GM21786 (cell line): ENCODE measurements around the gene ZNF853.
"Not testable (repeated sequence)": the region's sequence is repeated elsewhere in the genome, so short reads cannot be mapped to it uniquely, and the experiment has no call there.

ENCODE experiments used
- ATAC-seq: cut with Tn5 transposase; IDR thresholded peaks from one replicate; pipeline ENCODE4 v1.9.1; 2021; ENCODE audit not compliant: unreplicated experiment

The ZNF853 gene

GRCh38 chr7:6614953-6615722 lies at the start of gene ZNF853:
TSS of gene ZNF853 (plus strand) at chr7:6615610. CDS start at chr7:6616175, 565 bp downstream.
- no peak for ATAC-seq

GRCh38 chr7:6565655-6566054 lies 49.8 kb upstream of the ZNF853 start:
- ATAC-seq: no peak

DNA sequence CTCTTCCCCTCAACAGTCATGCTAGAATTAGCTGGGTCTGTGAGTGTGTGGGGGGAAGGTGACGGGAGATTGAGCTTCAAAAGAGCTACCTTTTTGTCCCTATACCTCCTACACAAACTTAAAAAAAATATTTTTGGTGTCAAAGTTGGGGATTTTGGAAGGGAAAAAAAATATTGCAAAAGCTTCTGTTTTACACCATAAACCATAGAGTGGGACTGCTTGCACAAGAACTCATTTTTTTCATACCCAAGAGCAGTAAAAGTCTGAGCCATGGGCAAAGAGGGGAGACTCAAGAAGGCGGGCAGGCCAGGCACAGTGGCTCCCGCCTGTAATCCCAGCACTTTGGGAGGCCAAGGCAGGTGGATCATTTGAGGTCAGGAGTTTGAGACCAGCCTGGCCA lies 47.5 kb upstream of the ZNF853 start:
- ATAC-seq: no peak

- no peak for ATAC-seq
Observed at GRCh38 chr7:6571160-6571779, 44.1 kb upstream of the ZNF853 start.

- no peak for ATAC-seq
Observed at GRCh38 chr7:6575281-6576023, 40.0 kb upstream of the ZNF853 start.

- no peak for ATAC-seq
Observed at GRCh38 chr7:6576024-6576866, 39.2 kb upstream of the ZNF853 start.

DNA sequence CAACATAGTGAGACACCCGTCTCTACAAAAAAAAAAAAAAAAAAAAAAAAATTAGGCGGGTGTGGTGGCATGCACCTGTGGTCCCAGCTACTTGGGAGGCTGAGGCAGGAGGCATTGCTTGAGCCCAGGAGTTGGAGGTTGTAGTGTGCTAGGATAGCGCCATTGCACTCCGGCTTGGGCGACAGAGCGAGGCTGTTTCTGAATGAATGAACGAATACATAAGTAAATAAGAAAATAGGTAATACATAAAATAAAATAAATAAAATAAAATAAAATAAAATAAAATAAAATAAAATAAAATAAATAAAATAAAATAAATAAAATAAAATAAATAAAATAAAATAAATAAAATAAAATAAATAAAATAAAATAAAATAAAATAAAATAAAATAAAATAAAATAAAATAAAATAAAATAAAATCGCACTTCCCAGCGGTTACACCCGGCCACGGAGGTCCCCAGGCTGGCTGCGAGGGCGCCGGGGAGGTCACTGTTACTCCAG lies 38.5 kb upstream of the ZNF853 start:
- not testable (repeated sequence) for ATAC-seq

- ATAC-seq: peak; percentile 95
Observed at GRCh38 chr7:6577369-6578113, 37.9 kb upstream of the ZNF853 start, which contains the start of gene ZDHHC4. TSS of gene ZDHHC4 (plus strand) at chr7:6577454. CDS start at chr7:6580562, 3,108 bp downstream.

DNA sequence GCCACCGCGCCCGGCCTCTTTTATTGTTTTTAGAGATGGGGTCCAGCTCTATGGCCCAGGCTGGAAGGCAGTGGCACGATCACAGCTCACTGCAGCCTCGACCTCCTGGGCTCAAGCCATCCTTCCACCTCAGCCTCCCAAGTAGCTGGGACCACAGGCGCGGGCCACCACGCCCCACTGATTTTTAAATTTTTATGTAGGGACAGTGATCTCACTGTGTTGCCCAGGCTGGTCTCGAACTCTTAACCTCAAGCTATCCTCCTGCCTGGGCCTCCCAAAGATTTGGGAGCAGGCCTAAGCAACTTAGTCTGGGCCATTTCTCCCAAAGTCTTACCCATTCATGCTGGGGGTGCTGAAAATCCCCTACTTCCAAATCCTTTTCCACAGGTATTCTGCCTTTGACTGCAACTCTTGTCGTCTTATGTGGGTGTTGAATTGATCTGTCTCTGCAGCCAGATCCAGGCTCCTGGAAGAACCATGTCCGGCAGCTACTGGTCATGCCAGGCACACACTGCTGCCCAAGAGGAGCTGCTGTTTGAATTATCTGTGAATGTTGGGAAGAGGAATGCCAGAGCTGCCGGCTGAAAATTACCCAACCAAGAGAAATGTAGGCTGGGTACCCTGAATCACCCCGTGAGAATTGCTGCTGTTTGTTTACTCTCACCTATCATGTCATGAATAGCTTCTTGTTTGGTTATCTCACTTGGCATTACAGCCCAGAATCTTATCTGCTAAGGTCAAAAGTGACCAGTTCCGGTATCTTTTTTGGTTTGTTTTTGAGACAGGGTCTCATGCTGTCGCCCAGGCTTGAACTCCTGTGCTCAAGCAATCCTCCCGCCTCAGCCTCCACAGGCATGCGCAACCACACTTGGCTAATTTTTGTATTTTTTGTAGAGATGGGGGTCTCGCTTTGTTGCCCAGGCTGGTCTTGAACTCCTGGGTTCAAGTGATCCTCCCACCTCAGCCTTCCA lies 37.0 kb upstream of the ZNF853 start:
- no peak for ATAC-seq

DNA sequence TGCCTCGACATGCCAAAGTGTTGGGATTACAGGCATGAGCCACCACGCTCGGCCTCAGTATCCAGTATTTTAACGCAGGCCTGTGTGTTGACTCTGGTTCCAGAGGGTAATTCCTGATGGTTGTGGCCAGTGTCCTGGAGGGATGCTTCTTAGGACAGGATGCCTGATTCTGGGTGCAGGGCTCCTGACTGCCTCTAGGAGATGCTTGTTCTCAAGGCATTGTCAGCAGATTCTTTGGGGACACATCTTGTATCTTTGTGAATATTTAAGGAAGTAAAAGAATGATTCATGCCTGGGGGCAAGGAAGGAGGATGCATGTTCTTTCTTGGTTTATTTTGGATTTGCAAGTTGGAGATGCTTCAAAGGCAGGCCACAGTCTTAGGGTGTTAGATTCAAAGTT lies 36.0 kb upstream of the ZNF853 start:
- no peak for ATAC-seq

DNA sequence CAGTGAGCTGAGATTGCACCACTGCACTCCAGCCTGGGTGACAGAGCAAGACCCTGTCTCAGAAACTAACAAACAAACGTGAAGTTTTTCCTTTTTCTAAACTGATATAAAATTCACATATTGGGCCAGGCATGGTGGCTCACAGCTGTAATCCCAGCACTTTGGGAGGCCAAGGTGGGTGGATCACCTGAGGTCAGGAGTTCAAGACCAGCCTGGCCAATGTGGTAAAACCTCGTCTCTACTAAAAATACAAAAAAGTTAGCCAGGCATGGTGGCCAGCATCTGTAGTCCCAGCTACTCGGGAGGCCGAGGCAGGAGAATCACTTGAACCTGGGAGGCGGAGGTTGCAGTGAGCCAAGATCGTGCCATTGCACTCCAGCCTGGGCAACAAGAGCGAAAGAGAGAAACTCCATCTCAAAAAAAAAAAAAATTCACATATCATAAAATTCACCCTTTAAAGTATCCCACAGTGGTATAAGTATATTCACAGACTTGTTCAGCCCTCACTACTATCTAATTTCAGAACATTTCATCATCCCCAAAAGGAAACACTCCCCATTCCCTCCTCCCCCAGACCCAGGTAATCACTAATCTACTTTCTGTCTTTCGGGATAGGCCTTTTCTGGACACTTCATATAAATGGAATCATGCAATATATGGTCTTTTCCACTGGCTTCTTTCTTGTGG lies 29.5 kb upstream of the ZNF853 start:
- not testable (repeated sequence) for ATAC-seq

- no peak for ATAC-seq
Observed at GRCh38 chr7:6588566-6588965, 26.8 kb upstream of the ZNF853 start.

GRCh38 chr7:6589151-6589828 lies 26.1 kb upstream of the ZNF853 start:
- no peak for ATAC-seq

DNA sequence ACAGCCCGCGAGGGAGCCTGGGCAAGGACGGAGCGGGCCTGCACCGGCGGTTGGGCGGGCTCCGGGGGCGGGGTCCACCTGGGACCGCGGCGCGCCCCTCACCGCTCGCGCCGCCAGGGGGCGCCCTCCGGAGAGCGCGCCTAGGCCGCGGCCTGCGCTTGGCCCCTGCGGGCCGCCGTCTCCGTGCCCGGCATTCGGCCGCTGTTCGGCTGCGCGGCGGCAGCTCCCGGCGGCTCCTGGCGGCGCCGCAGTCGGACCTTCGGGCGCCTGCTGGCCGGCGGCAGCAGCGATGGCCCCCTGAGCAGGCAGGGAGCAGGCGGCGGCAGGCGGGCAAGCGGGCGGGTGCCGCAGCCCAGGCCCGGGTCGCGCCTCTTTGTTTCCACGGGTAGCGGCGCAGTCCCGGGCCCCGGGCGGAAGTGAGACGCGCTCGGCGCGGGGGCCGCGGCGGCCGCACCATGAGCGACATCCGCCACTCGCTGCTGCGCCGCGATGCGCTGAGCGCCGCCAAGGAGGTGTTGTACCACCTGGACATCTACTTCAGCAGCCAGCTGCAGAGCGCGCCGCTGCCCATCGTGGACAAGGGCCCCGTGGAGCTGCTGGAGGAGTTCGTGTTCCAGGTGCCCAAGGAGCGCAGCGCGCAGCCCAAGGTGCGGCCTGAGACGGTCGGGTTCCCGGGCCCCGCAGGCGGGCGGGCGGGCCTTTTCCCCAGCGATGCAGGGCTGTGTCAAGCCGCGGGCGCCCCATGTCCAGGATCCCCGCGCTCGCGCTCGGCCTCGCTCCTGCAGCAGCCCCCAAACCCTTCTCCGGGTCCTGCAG lies 25.4 kb upstream of the ZNF853 start, which contains the start of gene INTS15:
Gene INTS15, plus strand, starts transcription at position 193 of the 816 bp plus-strand sequence. Its CDS starts 263 bp downstream, at position 456.
- peak; percentile 86 for ATAC-seq

GRCh38 chr7:6590645-6591110 lies 24.7 kb upstream of the ZNF853 start:
- ATAC-seq: peak; percentile 29

DNA sequence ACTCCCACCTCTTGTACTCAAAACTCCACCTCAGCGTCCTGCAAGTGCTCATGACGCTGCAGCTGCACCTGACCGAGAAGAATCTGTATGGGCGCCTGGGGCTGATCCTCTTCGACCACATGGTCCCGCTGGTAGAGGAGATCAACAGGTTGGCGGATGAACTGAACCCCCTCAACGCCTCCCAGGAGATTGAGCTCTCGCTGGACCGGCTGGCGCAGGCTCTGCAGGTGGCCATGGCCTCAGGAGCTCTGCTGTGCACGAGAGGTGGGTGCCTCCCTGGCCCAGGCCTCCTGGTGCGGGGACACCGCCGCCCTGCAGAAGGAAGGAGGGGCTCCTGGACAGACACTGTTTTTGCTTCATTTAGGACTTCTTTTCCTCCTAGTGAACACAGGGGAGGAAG lies 15.3 kb upstream of the ZNF853 start:
- no peak for ATAC-seq

DNA sequence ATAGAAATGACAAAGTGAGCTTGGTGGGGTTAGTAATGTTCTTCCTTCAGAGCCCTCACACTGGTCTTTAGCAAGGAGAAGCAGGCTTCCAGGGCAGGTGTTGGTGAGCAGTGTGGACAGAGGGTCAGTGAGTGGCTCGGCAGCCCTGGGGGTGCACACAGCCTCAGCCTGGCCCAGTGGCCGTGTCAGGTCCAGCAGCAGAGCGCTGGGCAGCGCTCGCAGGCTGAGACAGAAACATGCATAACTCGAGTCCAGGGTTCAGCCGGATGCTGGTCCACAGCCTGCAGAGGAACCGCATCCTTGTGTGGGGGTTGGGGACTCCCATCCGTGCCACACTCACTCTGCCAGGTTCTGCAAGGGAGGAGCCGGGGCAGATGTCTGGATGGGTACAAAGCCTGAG lies 11.0 kb upstream of the ZNF853 start:
- ATAC-seq: no peak
